ENCODE data around the gene UGT1A5.

DNA sequence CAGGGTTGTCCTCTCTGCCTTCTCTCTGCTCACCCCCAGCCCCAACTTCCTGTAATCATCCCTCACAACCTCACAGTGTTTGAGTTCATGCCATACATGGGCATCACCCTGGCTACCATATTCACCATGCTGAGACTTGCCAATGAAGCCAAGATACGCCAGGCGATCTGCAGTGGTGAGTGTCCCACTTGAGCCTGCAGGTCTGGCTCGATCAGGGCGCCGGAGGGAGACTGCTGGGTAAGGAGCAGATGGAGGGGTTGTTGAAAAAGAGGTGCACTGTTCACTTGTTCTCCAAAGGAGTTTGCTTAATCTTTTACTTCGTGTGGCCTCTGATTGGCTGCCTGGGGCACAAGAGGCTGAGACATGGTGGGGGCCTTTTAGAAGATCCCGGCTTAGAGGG lies 80.0 kb downstream of the UGT1A5 start:
- TF ChIP-seq, protein P1, sequence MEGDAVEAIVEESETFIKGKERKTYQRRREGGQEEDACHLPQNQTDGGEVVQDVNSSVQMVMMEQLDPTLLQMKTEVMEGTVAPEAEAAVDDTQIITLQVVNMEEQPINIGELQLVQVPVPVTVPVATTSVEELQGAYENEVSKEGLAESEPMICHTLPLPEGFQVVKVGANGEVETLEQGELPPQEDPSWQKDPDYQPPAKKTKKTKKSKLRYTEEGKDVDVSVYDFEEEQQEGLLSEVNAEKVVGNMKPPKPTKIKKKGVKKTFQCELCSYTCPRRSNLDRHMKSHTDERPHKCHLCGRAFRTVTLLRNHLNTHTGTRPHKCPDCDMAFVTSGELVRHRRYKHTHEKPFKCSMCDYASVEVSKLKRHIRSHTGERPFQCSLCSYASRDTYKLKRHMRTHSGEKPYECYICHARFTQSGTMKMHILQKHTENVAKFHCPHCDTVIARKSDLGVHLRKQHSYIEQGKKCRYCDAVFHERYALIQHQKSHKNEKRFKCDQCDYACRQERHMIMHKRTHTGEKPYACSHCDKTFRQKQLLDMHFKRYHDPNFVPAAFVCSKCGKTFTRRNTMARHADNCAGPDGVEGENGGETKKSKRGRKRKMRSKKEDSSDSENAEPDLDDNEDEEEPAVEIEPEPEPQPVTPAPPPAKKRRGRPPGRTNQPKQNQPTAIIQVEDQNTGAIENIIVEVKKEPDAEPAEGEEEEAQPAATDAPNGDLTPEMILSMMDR (IDR thresholded peaks at IDR 0.05) = no peak
- TF ChIP-seq EP300 (IDR thresholded peaks at IDR 0.05) = no peak
- no peak for TF ChIP-seq POLR2A (IDR thresholded peaks at IDR 0.05)

All from suprapubic skin (tissue), 3 donors.